H1 (cell line): Measurements from ENCODE around the gene ME1. TPM values are rescaled to one million over a fixed set of nuclear protein-coding genes. Genes with fewer than 3 reads are reported as not detected.

Experiments used
- EZH2 ChIP-seq: fragments of 200-600 bp; sonication (generic); IDR thresholded peaks from 2 replicates; pipeline ENCODE4 v1.7.1; 2012; ENCODE audit warnings: low read depth, mild to moderate bottlenecking, moderate library complexity, low read length, inconsistent platforms; ENCODE audit not compliant: severe bottlenecking
- polyA plus RNA-seq, 7 experiments: library from polyadenylated mRNA; depleted of rRNA in 3 of 7; stranded (reverse) in 5 of 7; unstranded in 2 of 7; fragments of >200 nt in 5 of 7; fragments of 200-250 nt in 2 of 7; gene quantifications; 1 replicate in 5 of 7; 2 replicates in 1 of 7; 4 replicates in 1 of 7; pipeline versions ENCODE4 v1.2.1 to v1.2.3, GENCODE V29; 2011 to 2013; ENCODE audit warnings: missing spikeins in 2 of 7, mixed read lengths in 2 of 7
- total RNA-seq: library from RNA; stranded (reverse); fragmentation: NEBNext Ultra II Directional; extraction: Animal tissue kit (Norgen Biotek cat#: 25700); gene quantifications from 2 replicates; pipeline ENCODE4 v1.2.1, GENCODE V29; 2021

Gene ME1
- total and polyA plus RNA-seq, 2 of the 8 experiments (the other 6 are each of a cell fraction or from before 2014, with no cell fraction given): 1.3 to 3.9 TPM

GRCh38 chr6:83429269-83429668, 1.6 kb downstream of the ME1 start (continued):
- no peak for TF ChIP-seq EZH2
